H7 (cell line): ENCODE measurements around the gene COL4A2. TPM values are rescaled to one million over a fixed set of nuclear protein-coding genes. Genes with fewer than 3 reads are reported as not detected.

Experiments used
- DNase-seq: peaks from one replicate; pipeline ENCODE4 v3.0.0; 2012
- H3K27me3 ChIP-seq: 2 replicates; pipeline ENCODE4 v1.6.0; 2011; ENCODE audit warnings: mild to moderate bottlenecking, low read length; ENCODE audit not compliant: control insufficient read depth, insufficient read depth
- H3K36me3 ChIP-seq: replicated peaks from 2 replicates; pipeline ENCODE4 v1.5.1; 2011; ENCODE audit warnings: low read length; ENCODE audit not compliant: control insufficient read depth, insufficient read depth
- H3K4me3 ChIP-seq: 2 replicates; pipeline ENCODE4 v1.5.1; 2011; ENCODE audit warnings: low read depth, mild to moderate bottlenecking, control low read depth, low read length, moderate library complexity; ENCODE audit not compliant: insufficient read depth
- total RNA-seq: library from RNA; depleted of rRNA; stranded (reverse); fragments of >200 nt; shearing (Covaris generic); gene quantifications from 2 replicates; pipeline ENCODE4 v1.2.3, GENCODE V29; 2014

Gene COL4A2
- total RNA-seq, 1 experiment from 2014 or later, result 166 TPM

DNA sequence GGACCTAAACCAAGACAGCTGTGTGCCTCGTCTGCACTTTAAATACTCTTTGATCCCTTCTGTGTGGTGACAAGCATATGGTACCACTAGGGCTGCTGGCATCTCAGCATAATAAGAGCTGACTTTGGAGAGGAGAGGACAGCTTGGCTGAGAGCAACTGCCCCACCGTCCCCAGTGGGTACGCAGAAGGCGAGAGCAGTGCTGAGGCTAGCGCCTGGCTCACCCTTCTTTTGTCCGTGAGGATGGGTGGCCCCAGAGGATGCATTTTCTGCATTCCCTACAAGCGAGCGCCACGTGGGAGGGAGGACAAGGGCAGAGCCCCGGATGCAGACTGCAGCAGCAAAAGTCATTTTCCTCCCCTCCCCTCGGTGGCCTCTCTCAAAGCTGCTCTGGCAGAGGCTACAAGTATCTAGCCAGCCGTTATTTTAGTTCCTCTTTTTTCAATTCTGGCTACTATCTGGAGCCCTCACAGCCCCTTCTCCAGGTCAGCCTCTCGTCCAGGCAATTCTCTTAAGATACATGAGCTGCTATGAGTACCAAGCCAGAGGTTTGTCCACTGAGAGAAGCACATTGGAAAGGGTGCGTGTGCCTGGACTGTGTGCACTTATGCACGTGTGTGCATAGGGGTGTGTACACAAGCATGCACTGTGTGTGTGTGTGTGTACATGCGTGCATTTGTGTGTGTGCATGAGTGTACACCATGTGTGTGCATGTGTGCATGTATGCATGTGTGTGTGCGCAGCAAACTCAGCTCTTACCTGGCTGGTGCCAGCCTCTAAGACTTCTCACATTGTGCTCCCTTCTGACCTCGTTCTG lies 203.1 kb downstream of the COL4A2 start:
- peaks cover 16% of the 10 kb centered on the region for H3K36me3 ChIP-seq

GRCh38 chr13:110511509-110512181 lies 204.6 kb downstream of the COL4A2 start:
- H3K27me3 ChIP-seq, result no peaks in the 10 kb centered on the region
- H3K4me3 ChIP-seq, result no peak overlapping the region
- DNase-seq, result no peak
- H3K36me3 ChIP-seq, result peaks cover 12% of the 10 kb centered on the region

More for the DNA sequence above, 203.1 kb downstream of the COL4A2 start:
- Histone ChIP-seq H3K4me3 (no peak overlapping the region), H3K27me3 (no peaks in the 10 kb centered on the region)
- DNase-seq, result no peak

DNA sequence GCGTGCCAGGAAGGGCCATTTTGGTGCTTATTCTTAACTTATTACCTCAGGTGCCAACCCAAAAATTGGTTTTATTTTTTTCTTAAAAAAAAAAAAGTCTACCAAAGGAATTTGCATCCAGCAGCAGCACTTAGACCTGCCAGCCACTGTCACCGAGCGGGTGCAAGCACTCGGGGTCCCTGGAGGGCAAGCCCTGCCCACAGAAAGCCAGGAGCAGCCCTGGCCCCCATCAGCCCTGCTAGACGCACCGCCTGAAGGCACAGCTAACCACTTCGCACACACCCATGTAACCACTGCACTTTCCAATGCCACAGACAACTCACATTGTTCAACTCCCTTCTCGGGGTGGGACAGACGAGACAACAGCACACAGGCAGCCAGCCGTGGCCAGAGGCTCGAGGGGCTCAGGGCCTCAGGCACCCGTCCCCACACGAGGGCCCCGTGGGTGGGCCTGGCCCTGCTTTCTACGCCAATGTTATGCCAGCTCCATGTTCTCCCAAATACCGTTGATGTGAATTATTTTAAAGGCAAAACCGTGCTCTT lies 205.2 kb downstream of the COL4A2 start:
- DNase-seq, result no peak
- Histone ChIP-seq H3K4me3 (no peak overlapping the region), H3K36me3 (peaks cover 12% of the 10 kb centered on the region), H3K27me3 (no peaks in the 10 kb centered on the region)

GRCh38 chr13:110516500-110516899 lies 209.4 kb downstream of the COL4A2 start:
- peaks cover 5% of the 10 kb centered on the region for H3K36me3 ChIP-seq
- H3K27me3 ChIP-seq, result no peaks in the 10 kb centered on the region
- DNase-seq, result no peak
- H3K4me3 ChIP-seq, result no peak overlapping the region

DNA sequence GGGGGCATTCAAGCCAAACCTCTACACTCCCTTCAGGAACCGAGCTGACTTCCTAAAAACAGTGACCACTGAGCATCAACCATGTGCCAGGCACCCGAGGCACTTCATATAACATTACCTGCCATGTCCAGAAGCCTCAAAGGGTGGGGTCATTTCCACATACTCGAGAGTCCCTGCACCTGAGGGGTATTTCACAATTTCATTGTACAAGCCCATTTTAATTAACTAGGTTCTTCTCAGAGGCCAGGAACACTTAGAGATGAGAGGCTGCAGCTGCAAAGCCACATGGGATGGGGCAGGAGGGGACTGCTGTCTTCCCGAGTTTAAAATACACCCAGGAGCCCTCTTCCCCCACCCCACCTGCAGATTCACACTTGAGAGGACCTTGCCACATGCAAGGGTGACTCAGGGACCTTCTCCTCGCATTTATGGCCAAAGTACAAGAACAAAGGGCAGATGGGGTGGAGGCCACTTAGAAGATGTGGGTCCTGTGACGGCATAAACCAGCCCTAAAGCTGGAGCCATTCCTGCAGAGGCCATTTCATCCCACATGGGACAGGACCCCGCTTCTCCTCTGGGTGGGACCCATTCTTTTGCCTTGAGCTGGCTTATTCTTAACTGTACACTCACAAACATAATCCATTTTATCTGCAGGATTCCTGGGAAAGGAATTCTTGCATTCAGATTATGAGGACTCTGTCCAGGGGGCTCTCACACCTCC lies 210.6 kb downstream of the COL4A2 start:
- Histone ChIP-seq H3K4me3 (no peak overlapping the region), H3K27me3 (no peaks in the 10 kb centered on the region), H3K36me3 (peaks cover 2% of the 10 kb centered on the region)
- no peak for DNase-seq

GRCh38 chr13:110518226-110518525 lies 211.1 kb downstream of the COL4A2 start:
- Histone ChIP-seq H3K27me3 (no peaks in the 10 kb centered on the region), H3K36me3 (peaks cover 2% of the 10 kb centered on the region; the same call in 1 of the 2 replicates), H3K4me3 (no peak overlapping the region)
- no peak for DNase-seq

- DNase-seq, result no peak
- no peak overlapping the region for H3K4me3 ChIP-seq
- H3K27me3 ChIP-seq, result no peaks in the 10 kb centered on the region
- peaks cover 2% of the 10 kb centered on the region; the same call in 1 of the 2 replicates for H3K36me3 ChIP-seq
Measured at GRCh38 chr13:110518571-110518970, 211.5 kb downstream of the COL4A2 start.

GRCh38 chr13:110519046-110519445 lies 212.0 kb downstream of the COL4A2 start:
- no peak for DNase-seq
- H3K4me3 ChIP-seq, result no peak overlapping the region
- H3K36me3 ChIP-seq, result peaks cover 2% of the 10 kb centered on the region; the same call in 1 of the 2 replicates
- no peaks in the 10 kb centered on the region for H3K27me3 ChIP-seq

GRCh38 chr13:110519506-110519905 lies 212.4 kb downstream of the COL4A2 start:
- no peak overlapping the region for H3K4me3 ChIP-seq
- no peak for DNase-seq
- peaks cover 2% of the 10 kb centered on the region; the same call in 1 of the 2 replicates for H3K36me3 ChIP-seq
- H3K27me3 ChIP-seq, result no peaks in the 10 kb centered on the region

DNA sequence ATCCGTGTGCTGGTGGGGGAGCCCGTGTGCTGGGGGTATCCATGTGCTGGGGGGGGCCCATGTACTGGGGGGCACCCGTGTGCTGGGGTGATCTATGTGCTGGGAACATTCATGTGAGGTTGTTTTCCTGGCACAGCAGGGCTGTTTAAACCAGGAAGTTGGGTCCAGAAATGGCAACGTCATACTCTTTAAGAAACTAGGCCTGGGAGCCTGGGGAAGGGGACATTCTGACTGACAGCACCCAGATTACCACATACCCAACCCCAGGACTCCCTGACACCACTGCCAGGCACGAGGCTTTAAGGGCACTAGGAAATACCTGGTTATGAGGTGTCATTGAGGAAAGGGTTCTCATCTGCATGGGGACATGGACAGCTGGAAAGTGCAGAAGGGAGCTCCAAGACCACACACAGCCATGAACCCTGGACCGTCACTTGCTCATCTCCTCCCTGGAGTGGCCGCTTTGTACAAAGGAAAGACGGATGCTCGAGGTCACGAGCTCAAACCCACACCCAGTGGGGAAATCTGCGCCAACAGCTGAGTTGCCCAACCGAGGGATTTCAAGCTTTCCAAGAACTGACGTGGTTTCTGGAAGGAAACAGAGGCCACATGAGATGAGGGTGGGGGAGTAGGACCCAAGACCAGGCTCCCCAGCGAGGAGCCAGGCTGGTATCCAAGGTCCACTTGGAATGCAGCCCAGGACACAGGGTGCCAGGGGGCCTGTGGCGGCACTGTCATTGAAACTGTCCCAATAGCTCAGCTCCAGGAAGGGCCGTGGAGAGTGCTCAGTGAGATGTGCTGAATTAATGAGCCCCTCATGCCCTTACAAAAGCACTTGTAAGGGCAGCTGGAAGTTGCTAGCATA lies 213.6 kb downstream of the COL4A2 start:
- no peaks in the 10 kb centered on the region for H3K27me3 ChIP-seq
- no peak overlapping the region for H3K4me3 ChIP-seq
- H3K36me3 ChIP-seq, result peaks cover 2% of the 10 kb centered on the region; the same call in 1 of the 2 replicates
- no peak for DNase-seq

GRCh38 chr13:110521296-110521680 lies 214.2 kb downstream of the COL4A2 start:
- Histone ChIP-seq H3K4me3 (no peak overlapping the region), H3K27me3 (no peaks in the 10 kb centered on the region), H3K36me3 (peaks cover 2% of the 10 kb centered on the region; the same call in 1 of the 2 replicates)
- DNase-seq, result no peak

GRCh38 chr13:110521946-110522345 lies 214.9 kb downstream of the COL4A2 start:
- DNase-seq, result no peak
- Histone ChIP-seq H3K27me3 (no peaks in the 10 kb centered on the region), H3K4me3 (no peak overlapping the region), H3K36me3 (peaks cover 2% of the 10 kb centered on the region; the same call in 1 of the 2 replicates)

DNA sequence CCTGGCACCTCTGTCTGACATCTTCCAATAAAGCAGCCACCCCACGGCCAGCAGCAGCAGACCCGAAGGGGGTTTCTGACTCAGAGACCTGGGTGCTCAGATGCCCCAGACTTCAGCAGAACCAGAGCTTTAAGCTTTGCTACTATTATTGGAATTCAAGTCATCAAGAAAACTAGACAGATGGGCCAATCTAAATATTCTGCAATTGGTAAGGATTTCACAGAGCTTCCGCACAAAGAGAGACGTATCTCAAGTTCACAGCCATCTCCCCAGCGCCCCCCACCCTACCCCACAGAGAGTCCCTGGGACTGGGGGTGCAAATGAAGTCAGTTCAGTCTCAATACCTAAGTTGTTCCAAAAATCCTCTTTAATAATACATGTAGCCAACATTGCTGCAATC lies 215.6 kb downstream of the COL4A2 start:
- peaks cover 2% of the 10 kb centered on the region; the same call in 1 of the 2 replicates for H3K36me3 ChIP-seq
- no peaks in the 10 kb centered on the region for H3K27me3 ChIP-seq
- no peak for DNase-seq
- no peak overlapping the region for H3K4me3 ChIP-seq

DNA sequence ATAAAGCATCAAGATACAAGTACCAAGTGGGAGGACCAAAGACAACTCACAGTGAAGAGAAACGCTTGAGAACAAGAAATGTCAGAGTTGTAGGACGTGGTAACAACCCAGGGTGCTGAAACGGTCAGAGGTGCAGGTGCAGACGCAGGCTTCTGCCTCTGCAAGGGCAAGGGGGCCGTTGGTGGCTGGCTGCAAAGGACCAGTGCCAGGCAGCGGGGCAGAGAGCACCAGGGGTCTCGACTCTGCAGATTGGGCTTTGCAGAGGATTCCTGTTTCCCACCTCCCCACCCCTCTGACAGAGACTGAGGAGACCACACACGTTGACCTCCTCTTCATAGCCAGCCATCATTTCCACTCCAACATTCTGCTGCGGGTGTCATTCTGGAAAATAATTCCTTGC lies 216.1 kb downstream of the COL4A2 start:
- H3K27me3 ChIP-seq, result no peaks in the 10 kb centered on the region
- H3K36me3 ChIP-seq, result peaks cover 2% of the 10 kb centered on the region; the same call in 1 of the 2 replicates
- no peak overlapping the region for H3K4me3 ChIP-seq
- DNase-seq, result no peak
